Suppressor macrophage treated with lipopolysaccharide for 4 hours (primary cell): ENCODE data around the gene USP9Y.
A peak's percentile ranks its signal among the peaks of the same experiment; 100 is the strongest.

Source experiments
- DNase-seq: peaks from one replicate; pipeline ENCODE4 v3.0.0-alpha.2; 2020

The USP9Y gene

GRCh38 chrY:12784521-12784920 is 83.5 kb downstream of the USP9Y start:
- DNase-seq, result no peak

- no peak for DNase-seq
Observed at GRCh38 chrY:12793999-12794398, 93.0 kb downstream of the USP9Y start.

GRCh38 chrY:12808046-12808445 is 107.0 kb downstream of the USP9Y start:
- DNase-seq, result no peak

GRCh38 chrY:12809034-12809433 is 108.0 kb downstream of the USP9Y start:
- peak; percentile 1 for DNase-seq

- no peak for DNase-seq
Observed at GRCh38 chrY:12823408-12823807, 122.4 kb downstream of the USP9Y start.

- DNase-seq, result no peak
Observed at GRCh38 chrY:12826791-12827190, 125.8 kb downstream of the USP9Y start.

- no peak for DNase-seq
Observed at GRCh38 chrY:12833284-12833683, 132.3 kb downstream of the USP9Y start.

GRCh38 chrY:12837550-12837949 is 136.5 kb downstream of the USP9Y start:
- no peak for DNase-seq

- DNase-seq, result no peak
Observed at GRCh38 chrY:12841368-12841767, 140.3 kb downstream of the USP9Y start.

GRCh38 chrY:12846793-12847192 is 145.8 kb downstream of the USP9Y start:
- DNase-seq, result no peak

GRCh38 chrY:12855791-12856275 is 154.8 kb downstream of the USP9Y start:
- no peak for DNase-seq

- DNase-seq, result no peak
Observed at GRCh38 chrY:12867960-12868359, 166.9 kb downstream of the USP9Y start.

GRCh38 chrY:12896973-12897372 is 195.9 kb downstream of the USP9Y start:
- DNase-seq, result no peak

GRCh38 chrY:12898604-12899003 is 197.6 kb downstream of the USP9Y start:
- no peak for DNase-seq

- DNase-seq, result peak; percentile 91
Observed at GRCh38 chrY:12904618-12905516, 203.8 kb downstream of the USP9Y start, which contains the start of gene DDX3Y. DDX3Y (plus strand) TSS chrY:12904868; CDS start chrY:12904937, 69 bp downstream.

- peak; percentile 77 for DNase-seq
Observed at GRCh38 chrY:12905517-12905872, 204.5 kb downstream of the USP9Y start.

GRCh38 chrY:12905895-12906294 is 204.9 kb downstream of the USP9Y start:
- no peak for DNase-seq
